A549 treated with ZK216348 at 1 μM for 4 hours (cell line): ENCODE data around the gene SEC62. TPM values are rescaled to one million over a fixed set of nuclear protein-coding genes. Genes with fewer than 3 reads are reported as not detected.

Experiments
- total RNA-seq: library from RNA; stranded (reverse); fragments of 200-300 nt; extraction: Qiagen RNA extraction; gene quantifications from 5 replicates; pipeline ENCODE4 v1.2.3, GENCODE V29; 2022; ENCODE audit warnings: low read depth

Gene SEC62, protein sequence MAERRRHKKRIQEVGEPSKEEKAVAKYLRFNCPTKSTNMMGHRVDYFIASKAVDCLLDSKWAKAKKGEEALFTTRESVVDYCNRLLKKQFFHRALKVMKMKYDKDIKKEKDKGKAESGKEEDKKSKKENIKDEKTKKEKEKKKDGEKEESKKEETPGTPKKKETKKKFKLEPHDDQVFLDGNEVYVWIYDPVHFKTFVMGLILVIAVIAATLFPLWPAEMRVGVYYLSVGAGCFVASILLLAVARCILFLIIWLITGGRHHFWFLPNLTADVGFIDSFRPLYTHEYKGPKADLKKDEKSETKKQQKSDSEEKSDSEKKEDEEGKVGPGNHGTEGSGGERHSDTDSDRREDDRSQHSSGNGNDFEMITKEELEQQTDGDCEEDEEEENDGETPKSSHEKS
- total RNA-seq = 83.5 to 188 TPM (median 94.6 TPM) in 5 replicates

DNA sequence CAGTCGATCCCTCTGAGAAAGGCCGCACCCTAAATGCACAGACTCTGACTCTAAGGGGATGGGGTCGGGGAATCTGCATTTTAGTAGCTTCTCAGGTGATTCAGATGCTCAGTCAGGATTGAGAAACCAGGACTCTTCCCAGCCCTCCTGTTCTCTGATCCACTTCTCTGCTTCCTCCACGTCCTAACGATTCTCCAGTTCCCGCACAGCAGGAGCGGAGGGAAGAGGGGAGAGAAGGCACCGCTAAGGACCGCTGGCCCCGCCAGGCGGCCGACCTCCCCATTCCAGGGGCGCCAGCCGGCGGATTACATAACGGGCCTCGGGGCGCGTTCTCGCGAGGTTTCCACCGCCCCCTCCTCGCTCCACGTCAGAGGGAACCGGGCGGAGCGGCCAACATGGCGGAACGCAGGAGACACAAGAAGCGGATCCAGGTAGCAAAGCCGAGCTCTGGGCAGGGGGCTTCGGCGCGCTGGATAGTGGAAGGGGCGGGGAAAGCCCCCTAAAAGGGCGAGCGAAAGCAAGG lies at the start of gene SEC62:
Gene SEC62 (plus strand): TSS at position 380 of the 523 bp plus-strand sequence. CDS start 16 bp downstream, at position 396.

DNA sequence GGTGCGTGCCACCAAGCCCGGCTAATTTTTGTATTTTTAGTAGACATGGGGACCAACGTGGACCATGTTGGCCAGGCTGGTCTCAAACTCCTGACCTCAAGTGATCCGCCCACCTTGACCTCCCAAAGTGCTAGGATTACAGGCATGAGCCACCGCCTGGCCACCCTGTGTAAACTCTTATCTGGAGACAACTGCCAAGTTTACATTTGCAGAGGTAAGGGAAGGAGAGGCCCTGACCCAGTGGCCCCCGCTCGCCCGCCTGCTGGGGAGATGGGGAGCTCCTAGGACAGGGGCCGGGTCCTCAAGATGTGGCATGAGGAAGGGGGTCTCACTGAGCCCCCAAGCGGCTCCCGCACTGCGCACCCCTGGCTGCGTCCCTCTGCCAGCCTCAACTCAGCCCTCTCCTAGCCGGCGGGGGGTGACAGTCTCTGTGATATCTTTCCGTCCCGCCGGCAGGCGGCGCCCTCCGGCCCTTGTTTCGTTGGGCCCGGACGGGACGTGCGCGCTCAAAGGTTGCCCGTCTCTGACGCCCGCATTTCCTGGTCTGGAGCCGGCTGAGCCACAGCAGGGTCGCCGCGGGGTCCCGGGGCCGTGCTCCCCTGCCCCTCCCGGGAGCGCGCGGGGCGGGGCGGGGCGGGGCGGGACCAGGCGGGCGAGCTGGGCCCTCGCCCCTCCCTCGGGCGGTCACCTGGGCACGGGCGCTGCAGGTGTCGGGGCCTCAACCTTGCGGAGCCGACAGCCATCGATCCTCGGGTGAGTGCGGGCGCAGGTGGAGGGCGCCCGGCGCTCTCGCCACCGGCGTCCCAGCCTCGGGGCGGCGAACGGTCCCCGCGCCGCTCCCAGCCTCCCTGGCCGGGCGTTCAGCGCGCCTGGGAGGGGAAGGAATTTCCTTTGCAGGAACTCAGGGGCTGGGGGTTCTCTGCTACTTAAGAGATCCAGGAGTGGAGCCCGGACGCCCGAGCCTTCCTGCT lies 71.1 kb downstream of the SEC62 start, which contains the start of gene GPR160:
Gene GPR160 (plus strand): TSS at position 533 of the 971 bp plus-strand sequence. CDS start 45,978 bp downstream, outside the sequence.

Other genes starting within 250 kb of the SEC62 start
- not detected in 5 replicates for gene TERC, start 201.7 kb upstream of the SEC62 start, total RNA-seq
- gene ACTRT3, start 197.2 kb upstream of the SEC62 start, total RNA-seq = 2.9 to 3.6 TPM (median 3.4 TPM) in 5 replicates
- 8.2 to 10.6 TPM (median 9.2 TPM) in 5 replicates for gene MYNN, start 193.4 kb upstream of the SEC62 start, total RNA-seq
- gene LRRIQ4, start 153.9 kb upstream of the SEC62 start, total RNA-seq = not detected in 5 replicates
- gene LRRC34, start 153.9 kb upstream of the SEC62 start, total RNA-seq = not detected in 5 replicates
- not detected in 5 replicates for gene LRRC31, start 96.9 kb upstream of the SEC62 start, total RNA-seq
- gene SAMD7, start 55.2 kb upstream of the SEC62 start, total RNA-seq = not detected in 5 replicates
- gene GPR160, start 71.2 kb downstream of the SEC62 start, total RNA-seq = 1.1 to 2.4 TPM (median 1.9 TPM) in 5 replicates
- gene PHC3, start 214.9 kb downstream of the SEC62 start, total RNA-seq = 8.8 to 21.3 TPM (median 13.1 TPM) in 5 replicates